ENCODE data around the gene ZG16.
"Not testable (repeated sequence)": the region's sequence is repeated elsewhere in the genome, so short reads cannot be mapped to it uniquely, and the experiment has no call there.

Gene ZG16

DNA sequence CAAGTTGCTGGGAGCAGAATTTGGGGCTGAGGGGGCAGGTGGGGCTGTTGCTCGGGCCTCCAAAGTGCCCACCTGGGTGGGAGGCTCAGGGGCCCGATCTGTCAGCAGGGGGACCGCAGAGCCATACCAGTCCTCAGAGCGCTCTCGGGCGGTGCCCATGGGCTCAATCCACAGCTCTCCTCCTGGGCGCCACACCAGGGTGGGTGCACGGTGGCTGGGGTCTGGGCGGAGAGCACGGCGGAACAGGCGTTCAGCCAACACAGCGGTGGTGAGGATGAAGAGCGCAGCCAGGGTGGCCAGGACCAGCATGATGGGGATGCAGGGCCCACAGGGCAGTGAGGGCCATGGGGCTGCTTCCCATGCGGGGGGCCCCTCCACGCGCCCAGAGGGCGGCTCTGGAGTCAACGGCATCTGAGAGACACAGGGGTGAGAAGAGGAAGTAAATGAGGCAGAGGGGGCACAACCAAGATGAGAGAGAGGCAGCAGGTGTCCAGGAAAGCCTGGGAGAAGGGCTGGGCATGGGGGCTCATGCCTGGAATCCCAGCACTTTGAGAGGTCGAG is 33.4 kb upstream of the ZG16 start:
- Histone ChIP-seq H3K9me3 (ENCODE audit: insufficient read depth, low read length) (peaks cover 27% of the 10 kb centered on the region; the same call in 1 of the 2 replicates), H3K4me3 (ENCODE audit: insufficient read length, low read depth) (no peak overlapping the region), H3K9ac (ENCODE audit: insufficient read length, low read depth) (no peak overlapping the region), H3K36me3 (ENCODE audit: insufficient read depth, insufficient read length, low read length) (peaks cover 8% of the 10 kb centered on the region), H3K27me3 (ENCODE audit: insufficient read depth, insufficient read length) (no peaks in the 10 kb centered on the region), H3K4me1 (ENCODE audit: insufficient read depth, insufficient read length) (peaks cover 10% of the 10 kb centered on the region)
- DNase-seq (ENCODE audit: low read depth, low spot score): no peak
- TF ChIP-seq SUZ12 (IDR thresholded peaks at IDR 0.05; ENCODE audit: extremely low read depth, insufficient read depth, insufficient read length): no peak
- TF ChIP-seq ZNF274 (IDR thresholded peaks at IDR 0.05; ENCODE audit: low read depth, low read length): no peak
- no peak for TF ChIP-seq YY1 (IDR thresholded peaks at IDR 0.05; ENCODE audit: insufficient read depth, insufficient read length)

DNA sequence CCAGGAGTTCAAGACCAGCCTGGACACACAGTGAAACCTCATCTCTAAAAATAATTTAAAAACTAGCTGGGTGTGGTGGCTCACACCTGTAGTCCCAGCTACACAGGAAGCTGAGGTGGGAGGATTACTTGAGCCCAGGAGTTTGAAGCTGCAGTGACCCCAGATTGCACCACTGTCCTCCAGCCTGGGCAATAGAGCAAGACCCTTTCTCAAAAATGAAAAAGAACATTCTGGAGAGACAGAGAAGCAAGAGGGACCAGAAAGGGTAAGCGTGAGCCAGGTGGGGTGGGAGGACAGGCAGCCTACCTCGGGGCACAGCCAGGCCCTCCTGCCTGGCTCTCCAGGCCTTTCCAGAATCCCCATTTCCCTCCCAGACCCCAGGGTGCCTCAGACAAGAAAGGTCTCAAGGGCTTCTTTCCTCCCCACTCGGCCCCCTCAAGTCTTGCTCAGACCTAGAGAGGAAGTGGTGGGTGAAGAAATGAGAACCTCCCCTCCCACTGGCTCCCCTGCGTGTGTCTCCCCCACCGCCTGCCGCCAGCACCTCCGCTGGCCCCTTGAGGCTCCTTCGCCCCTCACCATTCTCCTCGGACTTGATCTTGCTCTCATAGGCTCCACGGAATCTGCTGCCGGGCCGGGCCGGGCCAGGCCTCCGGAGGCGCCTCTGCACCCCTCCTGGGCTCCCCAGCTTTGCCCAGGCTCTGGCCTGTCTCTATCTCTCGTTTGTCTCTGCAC is 32.8 kb upstream of the ZG16 start:
- no peak overlapping the region for H3K4me3 ChIP-seq (ENCODE audit: insufficient read length, low read depth)
- H3K27me3 ChIP-seq (ENCODE audit: insufficient read depth, insufficient read length): no peaks in the 10 kb centered on the region
- peaks cover 10% of the 10 kb centered on the region for H3K4me1 ChIP-seq (ENCODE audit: insufficient read depth, insufficient read length)
- TF ChIP-seq ZNF274 (IDR thresholded peaks at IDR 0.05; ENCODE audit: low read depth, low read length): no peak
- no peak for TF ChIP-seq YY1 (IDR thresholded peaks at IDR 0.05; ENCODE audit: insufficient read depth, insufficient read length)
- TF ChIP-seq SUZ12 (IDR thresholded peaks at IDR 0.05; ENCODE audit: extremely low read depth, insufficient read depth, insufficient read length): no peak
- peaks cover 8% of the 10 kb centered on the region for H3K36me3 ChIP-seq (ENCODE audit: insufficient read depth, insufficient read length, low read length)
- H3K9me3 ChIP-seq (ENCODE audit: insufficient read depth, low read length): peaks cover 27% of the 10 kb centered on the region; the same call in 1 of the 2 replicates
- no peak for DNase-seq (ENCODE audit: low read depth, low spot score)
- H3K9ac ChIP-seq (ENCODE audit: insufficient read length, low read depth): no peak overlapping the region

- no peak within 1 kb of the TSS for H3K4me3 ChIP-seq (ENCODE audit: insufficient read length, low read depth)
- H3K9me3 ChIP-seq (ENCODE audit: insufficient read depth, low read length): peaks cover 27% of the 10 kb centered on the region; the same call in 1 of the 2 replicates
- peak within 1 kb of the TSS; percentile 32 for H3K9ac ChIP-seq (ENCODE audit: insufficient read length, low read depth)
- peaks cover 10% of the 10 kb centered on the region for H3K4me1 ChIP-seq (ENCODE audit: insufficient read depth, insufficient read length)
- DNase-seq (ENCODE audit: low read depth, low spot score): no peak
- TF ChIP-seq SUZ12 (IDR thresholded peaks at IDR 0.05; ENCODE audit: extremely low read depth, insufficient read depth, insufficient read length): no peak
- no peak for TF ChIP-seq YY1 (IDR thresholded peaks at IDR 0.05; ENCODE audit: insufficient read depth, insufficient read length)
- no peak for TF ChIP-seq ZNF274 (IDR thresholded peaks at IDR 0.05; ENCODE audit: low read depth, low read length)
- H3K36me3 ChIP-seq (ENCODE audit: insufficient read depth, insufficient read length, low read length): peaks cover 8% of the 10 kb centered on the region
- H3K27me3 ChIP-seq (ENCODE audit: insufficient read depth, insufficient read length): no peaks in the 10 kb centered on the region
Measured at GRCh38 chr16:29745853-29746345, 32.2 kb upstream of the ZG16 start, which contains the start of gene C16orf54. Gene C16orf54 (minus strand): TSS chr16:29745990. CDS start chr16:29744951, 1,039 bp downstream.

DNA sequence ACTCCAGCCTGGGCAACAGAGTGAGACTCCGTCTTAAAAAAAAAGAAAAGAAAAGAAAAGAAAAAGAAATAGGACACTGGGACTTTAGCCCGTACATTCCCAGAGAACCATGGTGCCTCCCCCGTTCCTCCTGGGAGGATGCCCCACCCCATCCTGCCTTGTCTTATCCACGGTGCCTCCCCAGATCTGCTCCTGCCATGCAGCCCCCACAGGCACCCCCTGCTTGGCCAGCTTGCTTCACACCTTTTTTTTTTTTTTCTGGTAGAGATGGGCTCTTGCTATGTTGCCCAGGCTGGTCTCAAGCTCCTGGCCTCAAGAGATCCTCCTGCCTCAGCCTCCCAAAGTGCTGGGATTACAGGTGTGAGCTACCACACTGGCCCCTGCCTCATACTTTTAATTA is 31.5 kb upstream of the ZG16 start:
- H3K36me3 ChIP-seq (ENCODE audit: insufficient read depth, insufficient read length, low read length); DNase-seq (ENCODE audit: low read depth, low spot score); H3K4me3 ChIP-seq (ENCODE audit: insufficient read length, low read depth); H3K27me3 ChIP-seq (ENCODE audit: insufficient read depth, insufficient read length); H3K9ac ChIP-seq (ENCODE audit: insufficient read length, low read depth): not testable (repeated sequence)
- H3K9me3 ChIP-seq (ENCODE audit: insufficient read depth, low read length): peaks cover 27% of the 10 kb centered on the region; the same call in 1 of the 2 replicates
- peaks cover 10% of the 10 kb centered on the region for H3K4me1 ChIP-seq (ENCODE audit: insufficient read depth, insufficient read length)

DNA sequence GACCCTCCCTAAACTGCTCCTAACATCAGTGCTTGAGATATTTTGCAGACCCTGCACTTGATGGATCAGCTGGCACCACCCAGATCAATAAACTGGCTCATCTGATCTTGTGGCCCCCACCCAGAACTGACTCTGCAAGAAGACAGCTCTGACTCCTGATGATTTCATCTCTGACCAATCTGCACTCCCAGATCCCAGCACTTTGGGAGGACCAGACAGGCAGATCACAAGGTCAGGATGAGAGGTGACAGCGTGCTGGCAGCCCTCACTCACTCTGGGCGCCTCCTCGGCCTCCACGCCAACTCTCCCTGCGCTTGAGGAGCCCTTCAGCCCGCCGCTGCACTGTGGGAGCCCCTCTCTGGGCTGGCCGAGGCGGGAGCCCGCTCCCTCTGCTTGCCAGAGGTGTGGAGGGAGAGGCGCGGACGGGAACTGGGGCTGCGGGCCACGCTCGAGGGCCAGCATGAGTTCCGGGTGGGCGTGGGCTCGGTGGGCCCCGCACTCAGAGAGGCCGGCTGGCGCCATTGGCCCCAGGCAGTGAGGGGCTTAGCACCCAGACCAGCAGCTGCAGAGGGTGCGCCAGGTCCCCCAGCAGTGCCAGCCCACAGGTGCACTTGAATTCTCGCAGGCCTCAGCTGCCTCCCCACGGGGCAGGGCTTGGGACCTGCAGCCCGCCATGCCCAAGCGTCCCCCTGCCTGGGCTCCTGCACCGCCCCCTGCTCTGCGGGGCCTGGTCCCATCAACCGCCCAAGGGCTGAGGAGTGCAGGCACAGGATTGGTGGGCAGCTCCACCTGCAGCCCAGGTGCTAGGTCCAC is 29.9 kb upstream of the ZG16 start:
- Histone ChIP-seq H3K4me1 (ENCODE audit: insufficient read depth, insufficient read length) (peaks cover 10% of the 10 kb centered on the region), H3K27me3 (ENCODE audit: insufficient read depth, insufficient read length) (no peaks in the 10 kb centered on the region), H3K36me3 (ENCODE audit: insufficient read depth, insufficient read length, low read length) (peaks cover 8% of the 10 kb centered on the region), H3K4me3 (ENCODE audit: insufficient read length, low read depth) (no peak overlapping the region), H3K9ac (ENCODE audit: insufficient read length, low read depth) (no peak overlapping the region), H3K9me3 (ENCODE audit: insufficient read depth, low read length) (peaks cover 27% of the 10 kb centered on the region; the same call in 1 of the 2 replicates)
- TF ChIP-seq ZNF274 (IDR thresholded peaks at IDR 0.05; ENCODE audit: low read depth, low read length) (no peak), SUZ12 (IDR thresholded peaks at IDR 0.05; ENCODE audit: extremely low read depth, insufficient read depth, insufficient read length) (no peak), YY1 (IDR thresholded peaks at IDR 0.05; ENCODE audit: insufficient read depth, insufficient read length) (no peak)
- no peak for DNase-seq (ENCODE audit: low read depth, low spot score)

GRCh38 chr16:29748760-29749149 is 29.3 kb upstream of the ZG16 start:
- not testable (repeated sequence) for DNase-seq (ENCODE audit: low read depth, low spot score); H3K36me3 ChIP-seq (ENCODE audit: insufficient read depth, insufficient read length, low read length); H3K27me3 ChIP-seq (ENCODE audit: insufficient read depth, insufficient read length); H3K9ac ChIP-seq (ENCODE audit: insufficient read length, low read depth); H3K4me3 ChIP-seq (ENCODE audit: insufficient read length, low read depth)
- Histone ChIP-seq H3K4me1 (ENCODE audit: insufficient read depth, insufficient read length) (peaks cover 10% of the 10 kb centered on the region), H3K9me3 (ENCODE audit: insufficient read depth, low read length) (peaks cover 27% of the 10 kb centered on the region; the same call in 1 of the 2 replicates)

DNA sequence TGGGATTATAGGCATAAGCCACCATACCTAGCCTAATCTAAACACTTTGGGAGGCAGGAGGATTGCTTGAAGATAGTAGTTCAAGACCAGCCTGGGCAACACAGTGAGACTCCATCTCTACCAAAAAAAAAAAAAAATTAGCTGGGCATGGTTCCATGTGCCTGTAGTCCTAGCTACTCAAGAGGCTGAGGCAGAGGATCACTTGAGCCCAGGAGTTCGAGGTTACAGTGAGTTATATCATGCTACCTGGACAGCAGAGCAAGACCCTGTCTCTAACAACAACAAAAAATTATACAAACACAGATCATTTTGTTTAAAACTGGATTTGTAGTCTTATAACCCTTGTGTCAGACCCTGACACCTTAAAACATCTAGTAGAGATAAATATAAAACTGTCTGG is 24.5 kb upstream of the ZG16 start:
- Histone ChIP-seq H3K9ac (ENCODE audit: insufficient read length, low read depth) (no peak overlapping the region), H3K27me3 (ENCODE audit: insufficient read depth, insufficient read length) (no peaks in the 10 kb centered on the region), H3K4me1 (ENCODE audit: insufficient read depth, insufficient read length) (peaks cover 2% of the 10 kb centered on the region), H3K36me3 (ENCODE audit: insufficient read depth, insufficient read length, low read length) (peaks cover 2% of the 10 kb centered on the region), H3K4me3 (ENCODE audit: insufficient read length, low read depth) (no peak overlapping the region), H3K9me3 (ENCODE audit: insufficient read depth, low read length) (peaks cover 6% of the 10 kb centered on the region; the same call in 1 of the 2 replicates)
- DNase-seq (ENCODE audit: low read depth, low spot score): no peak
- TF ChIP-seq ZNF274 (IDR thresholded peaks at IDR 0.05; ENCODE audit: low read depth, low read length): no peak
- no peak for TF ChIP-seq YY1 (IDR thresholded peaks at IDR 0.05; ENCODE audit: insufficient read depth, insufficient read length)
- TF ChIP-seq SUZ12 (IDR thresholded peaks at IDR 0.05; ENCODE audit: extremely low read depth, insufficient read depth, insufficient read length): no peak

All from NT2/D1 (cell line).